GM12873 (cell line): Measurements from ENCODE around the gene ABO.

Experiments
- TF ChIP-seq, protein P1 (sequence below): IDR thresholded peaks from 2 replicates; pipeline ENCODE4 v1.5.1; 2012; ENCODE audit warnings: low read depth, mild to moderate bottlenecking, moderate library complexity, low read length, control low read depth; ENCODE audit not compliant: insufficient read depth; ENCODE audit errors: missing control alignments

The ABO gene

DNA sequence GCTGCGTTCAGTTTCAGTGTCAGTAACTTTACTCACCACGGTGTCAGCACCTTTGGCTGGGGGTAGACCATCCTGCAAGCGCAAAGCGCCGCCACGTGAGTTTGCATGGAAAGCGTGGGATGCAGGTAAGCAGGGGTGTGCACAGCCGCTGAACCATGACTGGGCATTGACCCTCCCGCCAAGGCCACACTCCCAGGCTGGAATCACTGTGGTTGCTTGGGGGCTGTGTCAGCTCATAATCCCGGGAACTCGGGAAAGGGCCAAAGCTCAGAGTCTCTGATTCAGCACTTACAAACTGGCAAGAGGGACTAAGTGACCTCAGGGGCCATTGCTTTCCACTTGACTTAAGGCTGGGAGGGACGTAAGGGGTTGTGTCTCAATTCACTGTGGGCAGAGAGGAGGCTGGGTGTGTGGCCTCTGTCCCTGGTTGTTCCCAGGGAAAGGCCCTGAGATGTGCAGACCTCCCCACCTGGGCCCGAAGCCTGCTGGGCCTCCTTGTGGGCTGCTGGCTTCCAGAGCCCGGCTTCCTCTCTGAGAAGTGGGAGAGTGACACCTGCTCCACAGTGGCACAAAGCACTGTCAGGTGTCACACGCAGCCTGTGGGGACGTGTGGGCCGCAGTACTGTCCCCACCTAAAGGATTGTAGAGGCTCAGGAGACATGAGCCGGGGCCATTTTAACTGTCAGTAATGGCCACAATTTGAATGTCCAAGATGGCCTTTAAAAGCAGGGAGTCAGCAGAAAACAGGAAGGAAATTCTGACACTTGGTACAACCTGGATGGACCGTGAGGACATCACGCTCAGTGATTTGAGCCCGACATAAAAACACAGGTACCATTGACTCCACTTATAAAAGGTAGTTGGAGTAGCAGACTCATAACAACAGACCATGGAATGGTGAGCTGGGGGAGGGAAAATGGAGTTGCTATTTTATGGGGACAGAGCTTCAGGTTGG is 16.7 kb downstream of the ABO start:
- TF ChIP-seq, protein P1, sequence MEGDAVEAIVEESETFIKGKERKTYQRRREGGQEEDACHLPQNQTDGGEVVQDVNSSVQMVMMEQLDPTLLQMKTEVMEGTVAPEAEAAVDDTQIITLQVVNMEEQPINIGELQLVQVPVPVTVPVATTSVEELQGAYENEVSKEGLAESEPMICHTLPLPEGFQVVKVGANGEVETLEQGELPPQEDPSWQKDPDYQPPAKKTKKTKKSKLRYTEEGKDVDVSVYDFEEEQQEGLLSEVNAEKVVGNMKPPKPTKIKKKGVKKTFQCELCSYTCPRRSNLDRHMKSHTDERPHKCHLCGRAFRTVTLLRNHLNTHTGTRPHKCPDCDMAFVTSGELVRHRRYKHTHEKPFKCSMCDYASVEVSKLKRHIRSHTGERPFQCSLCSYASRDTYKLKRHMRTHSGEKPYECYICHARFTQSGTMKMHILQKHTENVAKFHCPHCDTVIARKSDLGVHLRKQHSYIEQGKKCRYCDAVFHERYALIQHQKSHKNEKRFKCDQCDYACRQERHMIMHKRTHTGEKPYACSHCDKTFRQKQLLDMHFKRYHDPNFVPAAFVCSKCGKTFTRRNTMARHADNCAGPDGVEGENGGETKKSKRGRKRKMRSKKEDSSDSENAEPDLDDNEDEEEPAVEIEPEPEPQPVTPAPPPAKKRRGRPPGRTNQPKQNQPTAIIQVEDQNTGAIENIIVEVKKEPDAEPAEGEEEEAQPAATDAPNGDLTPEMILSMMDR = no peak

DNA sequence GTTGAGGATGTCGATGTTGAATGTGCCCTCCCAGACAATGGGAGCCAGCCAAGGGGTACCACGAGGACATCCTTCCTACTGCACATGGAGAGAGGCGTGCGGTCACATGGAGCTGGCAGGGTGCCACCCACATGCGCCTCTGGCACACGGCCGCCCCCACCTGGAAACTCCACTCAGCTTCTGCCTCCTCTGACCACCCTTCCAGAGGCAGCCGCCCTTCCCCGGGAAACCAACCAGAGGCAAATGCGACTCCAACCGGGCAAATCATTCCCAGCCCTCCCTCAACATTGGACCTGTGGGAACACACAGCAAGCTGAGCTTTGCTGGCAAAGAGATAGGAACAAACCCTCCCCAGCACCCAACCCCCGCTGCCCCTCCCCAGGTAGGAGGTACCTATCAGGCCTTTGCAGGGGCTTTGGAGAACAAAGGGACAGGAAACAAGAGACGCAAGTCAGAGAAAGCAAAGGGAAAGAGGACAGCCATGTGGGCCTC is 17.5 kb downstream of the ABO start:
- TF ChIP-seq, protein P1 = no peak

DNA sequence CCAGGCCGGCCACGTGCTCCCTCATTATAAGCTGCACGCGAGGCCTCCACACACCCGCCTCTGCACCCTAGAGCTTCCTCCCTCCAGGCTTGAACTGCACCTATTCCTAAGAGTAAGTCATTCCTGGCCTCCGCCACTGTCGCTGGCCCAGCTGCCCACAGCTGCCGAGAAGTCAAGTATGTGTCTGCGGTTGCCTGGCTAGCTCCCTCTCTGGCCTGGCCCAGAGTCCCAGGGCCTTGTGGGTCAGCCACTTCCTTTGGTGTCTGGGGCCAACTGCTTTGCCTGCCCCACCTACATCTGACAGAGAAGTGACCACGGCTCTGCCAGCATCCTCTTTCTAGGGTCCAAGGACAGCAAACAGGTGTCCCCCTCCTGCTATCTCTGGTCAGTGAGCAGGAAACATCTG is 18.3 kb downstream of the ABO start:
- TF ChIP-seq, protein P1 = no peak

DNA sequence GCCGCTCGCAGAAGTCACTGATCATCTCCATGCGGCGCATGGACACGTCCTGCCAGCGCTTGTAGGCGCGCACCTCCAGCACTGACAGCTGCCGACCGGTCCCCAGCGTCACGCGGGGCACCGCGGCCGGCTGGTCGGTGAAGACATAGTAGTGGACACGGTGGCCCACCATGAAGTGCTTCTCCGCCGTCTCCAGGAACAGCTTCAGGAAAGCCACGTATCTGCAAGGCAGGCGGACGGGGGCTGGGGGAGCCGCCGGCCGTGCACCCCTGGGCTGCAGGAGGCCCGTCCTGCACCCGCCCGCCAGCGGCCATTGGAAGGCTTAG is 18.9 kb downstream of the ABO start:
- TF ChIP-seq, protein P1 = no peak

DNA sequence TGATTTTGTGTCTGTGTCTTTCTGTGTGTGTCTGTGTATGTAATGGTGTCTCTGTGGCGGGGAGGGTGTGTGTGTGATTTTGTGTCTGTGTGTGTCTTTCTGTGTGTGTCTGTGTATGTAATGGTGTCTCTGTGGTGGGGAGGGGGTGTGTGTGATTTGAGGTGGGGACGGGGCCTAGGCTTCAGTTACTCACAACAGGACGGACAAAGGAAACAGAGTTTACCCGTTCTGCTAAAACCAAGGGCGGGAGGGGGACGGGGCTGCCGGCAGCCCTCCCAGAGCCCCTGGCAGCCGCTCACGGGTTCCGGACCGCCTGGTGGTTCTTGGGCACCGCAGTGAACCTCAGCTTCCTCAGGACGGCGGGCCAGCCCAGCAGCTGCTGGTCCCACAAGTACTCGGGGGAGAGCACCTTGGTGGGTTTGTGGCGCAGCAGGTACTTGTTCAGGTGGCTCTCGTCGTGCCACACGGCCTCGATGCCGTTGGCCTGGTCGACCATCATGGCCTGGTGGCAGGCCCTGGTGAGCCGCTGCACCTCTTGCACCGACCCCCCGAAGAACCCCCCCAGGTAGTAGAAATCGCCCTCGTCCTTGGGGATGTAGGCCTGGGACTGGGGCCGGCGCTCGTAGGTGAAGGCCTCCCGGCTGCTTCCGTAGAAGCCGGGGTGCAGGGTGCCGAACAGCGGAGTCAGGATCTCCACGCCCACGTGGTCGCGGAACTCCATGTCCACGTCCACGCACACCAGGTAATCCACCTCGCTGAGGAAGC is 19.4 kb downstream of the ABO start:
- TF ChIP-seq, protein P1 = no peak

DNA sequence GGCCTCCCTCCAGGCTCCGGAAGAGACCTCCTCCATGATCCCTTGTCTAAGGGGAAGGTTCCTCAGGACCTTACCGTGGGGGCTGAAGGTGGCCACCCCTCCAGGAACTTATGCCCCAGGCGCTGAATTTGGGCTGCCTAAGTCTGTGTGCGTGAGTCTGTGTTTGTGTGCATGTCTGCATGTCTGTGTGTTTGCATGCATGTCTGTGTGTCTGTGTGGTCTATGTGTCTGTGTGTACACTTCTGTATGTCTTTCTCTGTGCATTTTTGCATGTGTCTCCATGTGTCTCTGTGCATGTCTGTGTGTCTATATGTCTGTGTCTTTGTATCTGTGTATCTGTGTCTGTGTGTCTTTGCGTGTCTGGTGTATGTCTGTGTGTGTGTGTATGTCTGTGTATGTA is 20.5 kb downstream of the ABO start:
- TF ChIP-seq, protein P1 = no peak

DNA sequence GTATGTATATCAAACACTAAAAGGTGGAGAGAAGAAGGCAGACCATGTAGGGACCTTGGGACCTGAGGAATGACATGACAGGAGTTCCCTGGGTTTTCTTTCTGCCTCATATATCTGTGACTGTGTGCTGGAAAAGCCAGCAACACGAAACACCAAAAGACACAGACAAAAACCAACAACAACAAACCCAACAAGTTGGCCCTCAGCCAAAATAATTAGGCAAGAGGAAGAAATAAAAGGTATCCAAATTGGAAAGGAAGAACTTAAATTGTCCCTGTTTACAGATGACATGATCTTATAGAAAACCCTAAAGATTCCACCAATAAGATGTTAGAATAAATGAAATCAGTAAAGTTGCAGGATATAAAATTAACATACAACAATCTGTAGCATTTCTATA is 21.7 kb downstream of the ABO start:
- TF ChIP-seq, protein P1 = no peak
